Neural cell (in vitro differentiated cells): ENCODE measurements around the gene LMF2. TPM values are rescaled to one million over a fixed set of nuclear protein-coding genes. Genes with fewer than 3 reads are reported as not detected.

Experiments
- H2AFZ ChIP-seq: fragments of 200-600, 300-800 bp; sonication (generic), shearing (Covaris generic); 2 replicates; pipeline ENCODE4 v1.6.0; 2014; ENCODE audit warnings: low read depth, mild to moderate bottlenecking, antibody characterized with exemption, low read length, moderate library complexity
- H3F3A ChIP-seq: fragments of 200-600 bp; shearing (Covaris generic); 2 replicates; pipeline ENCODE4 v1.6.1; 2016; ENCODE audit warnings: mild to moderate bottlenecking, moderate library complexity, mixed read lengths, antibody characterized with exemption, low read length; ENCODE audit not compliant: insufficient read depth, poor library complexity, severe bottlenecking
- H3K27ac ChIP-seq: fragments of 200-600, 300-800 bp; sonication (generic), shearing (Covaris generic); 2 replicates; pipeline ENCODE4 v1.5.1; 2014; ENCODE audit warnings: mild to moderate bottlenecking, low read length, moderate library complexity
- H3K27me3 ChIP-seq: fragments of 300-800, 200-600 bp; sonication (generic), shearing (Covaris generic); 2 replicates; pipeline ENCODE4 v1.6.0; 2014; ENCODE audit warnings: mild to moderate bottlenecking, low read depth, low read length, moderate library complexity; ENCODE audit not compliant: insufficient read depth
- H3K36me3 ChIP-seq: fragments of 300-800, 200-600 bp; sonication (generic), shearing (Covaris generic); 2 replicates; pipeline ENCODE4 v1.5.1; 2014; ENCODE audit warnings: mild to moderate bottlenecking, antibody characterized with exemption, low read length, moderate library complexity; ENCODE audit not compliant: insufficient read depth
- H3K4me2 ChIP-seq: fragments of 300-800, 200-600 bp; sonication (generic), shearing (Covaris generic); 2 replicates; pipeline ENCODE4 v1.6.0; 2014; ENCODE audit warnings: mild to moderate bottlenecking, low read length
- H3K4me3 ChIP-seq: fragments of 300-800, 200-600 bp; sonication (generic), shearing (Covaris generic); 2 replicates; pipeline ENCODE4 v1.5.1; 2014; ENCODE audit warnings: mild to moderate bottlenecking, low read length, moderate library complexity
- H3K79me2 ChIP-seq: fragments of 200-600 bp; shearing (Covaris generic); replicated peaks from 2 replicates; pipeline ENCODE4 v1.6.0; 2014; ENCODE audit warnings: mild to moderate bottlenecking, low read length, moderate library complexity; ENCODE audit not compliant: insufficient read depth
- H3K9ac ChIP-seq: fragments of 300-800, 200-600 bp; sonication (generic), shearing (Covaris generic); 2 replicates; pipeline ENCODE4 v1.6.1; 2016; ENCODE audit warnings: mild to moderate bottlenecking, low read length, mixed read lengths
- H3K9me2 ChIP-seq: fragments of 200-600 bp; shearing (Covaris generic); 2 replicates; pipeline ENCODE4 v1.6.1; 2016; ENCODE audit warnings: mild to moderate bottlenecking, low read length, mixed read lengths; ENCODE audit not compliant: insufficient read depth
- H3K9me3 ChIP-seq: fragments of 200-600, 300-800 bp; sonication (generic), shearing (Covaris generic); 2 replicates; pipeline ENCODE4 v1.6.1; 2016; ENCODE audit warnings: mild to moderate bottlenecking, mixed run types, low read length, moderate library complexity, mixed read lengths
- H4K20me1 ChIP-seq: fragments of 200-600 bp; shearing (Covaris generic); 2 replicates; pipeline ENCODE4 v1.6.1; 2016; ENCODE audit warnings: mild to moderate bottlenecking, mixed run types; ENCODE audit not compliant: insufficient read depth
- CTCF ChIP-seq: fragments of 450-650 bp; IDR thresholded peaks from 2 replicates; pipeline ENCODE4 v1.5.1; 2014; ENCODE audit warnings: antibody characterized with exemption, mild to moderate bottlenecking, moderate library complexity; ENCODE audit not compliant: poor library complexity, severe bottlenecking
- EP300 ChIP-seq: fragments of 450-650 bp; conservative IDR thresholded peaks from 2 replicates; pipeline ENCODE4 v1.6.1; 2014; ENCODE audit warnings: antibody characterized with exemption, mild to moderate bottlenecking, moderate library complexity; ENCODE audit not compliant: poor library complexity, severe bottlenecking
- EZH2 ChIP-seq: fragments of 200-600, 300-800 bp; shearing (Covaris generic), sonication (generic); IDR thresholded peaks from 2 replicates; pipeline ENCODE4 v1.6.1; 2014; ENCODE audit warnings: antibody characterized with exemption, low read length, borderline replicate concordance, mild to moderate bottlenecking; ENCODE audit not compliant: insufficient read depth, poor library complexity, severe bottlenecking
- MXI1 ChIP-seq: fragments of 450-650 bp; conservative IDR thresholded peaks from 2 replicates; pipeline ENCODE4 v1.6.1; 2014; ENCODE audit warnings: antibody characterized with exemption, mild to moderate bottlenecking; ENCODE audit not compliant: poor library complexity, severe bottlenecking
- POLR2AphosphoS5 ChIP-seq: IDR thresholded peaks from 2 replicates; pipeline ENCODE4 v1.6.1; 2012
- RAD21 ChIP-seq: fragments of 450-650 bp; conservative IDR thresholded peaks from 2 replicates; pipeline ENCODE4 v1.6.1; 2014; ENCODE audit warnings: antibody characterized with exemption, mild to moderate bottlenecking, moderate library complexity
- REST ChIP-seq: IDR thresholded peaks from 2 replicates; pipeline ENCODE4 v1.6.1; 2012; ENCODE audit warnings: borderline replicate concordance
- SMC3 ChIP-seq: fragments of 450-650 bp; conservative IDR thresholded peaks from 2 replicates; pipeline ENCODE4 v1.6.1; 2014; ENCODE audit warnings: antibody characterized with exemption, mild to moderate bottlenecking, moderate library complexity; ENCODE audit not compliant: poor library complexity
- TAF1 ChIP-seq: IDR thresholded peaks from 2 replicates; pipeline ENCODE4 v1.6.1; 2012; ENCODE audit warnings: low read depth
- polyA plus RNA-seq: library from polyadenylated mRNA; depleted of rRNA; stranded (reverse); fragments of >200 nt; gene quantifications from 2 replicates; pipeline ENCODE4 v1.2.3, GENCODE V29; 2014

The LMF2 gene
- polyA plus RNA-seq, 1 donor from 2014 or later, result 76.5 TPM

DNA sequence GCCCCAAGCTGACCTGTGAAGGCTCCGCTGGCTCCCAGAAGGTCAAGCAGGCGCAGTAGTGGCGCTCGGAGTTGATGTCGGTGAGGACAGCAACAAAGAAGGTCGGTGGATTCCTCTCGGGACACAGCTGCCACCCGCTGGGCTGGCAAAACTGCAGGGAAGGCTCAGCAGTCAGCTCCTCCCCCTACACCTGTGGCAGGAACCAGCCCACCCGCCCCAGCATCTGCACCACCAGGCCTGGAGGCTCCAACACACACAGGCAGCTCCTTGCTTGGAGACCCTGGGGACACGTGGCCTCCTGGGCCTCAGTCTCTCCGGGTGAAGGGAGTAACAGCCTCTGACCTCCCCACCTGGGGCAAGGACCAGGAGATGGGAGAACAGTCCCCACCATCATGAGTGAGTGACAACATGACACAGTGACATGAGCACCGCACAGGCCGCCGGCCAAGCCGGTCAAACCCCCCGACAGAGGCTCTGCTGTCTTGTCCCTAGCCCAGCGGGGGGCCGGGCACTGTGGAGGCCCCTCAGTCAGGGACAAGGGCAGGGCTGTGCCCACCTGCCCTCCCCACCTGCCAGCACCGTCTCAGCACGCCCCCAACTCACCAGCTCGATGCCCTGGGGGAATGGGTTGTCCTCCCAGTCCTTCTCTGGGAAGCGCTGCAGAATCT is 39.6 kb downstream of the LMF2 start:
- H3K9me2 ChIP-seq, result no peaks in the 10 kb centered on the region
- H3K79me2 ChIP-seq, result peaks cover 25% of the 10 kb centered on the region
- peaks cover 39% of the 10 kb centered on the region for H4K20me1 ChIP-seq
- H3K9me3 ChIP-seq, result no peaks in the 10 kb centered on the region
- H3K9ac ChIP-seq, result no peak overlapping the region
- H3F3A ChIP-seq, result no peaks in the 10 kb centered on the region
- H3K27me3 ChIP-seq, result no peaks in the 10 kb centered on the region
- TF ChIP-seq MXI1, result no peak
- TF ChIP-seq POLR2AphosphoS5, result no peak
- no peak overlapping the region for H3K27ac ChIP-seq
- no peak overlapping the region for H2AFZ ChIP-seq
- H3K4me2 ChIP-seq, result no peak overlapping the region
- H3K4me3 ChIP-seq, result no peak overlapping the region
- H3K36me3 ChIP-seq, result no peaks in the 10 kb centered on the region

GRCh38 chr22:50467341-50467740 is 40.2 kb downstream of the LMF2 start:
- TF ChIP-seq EZH2, result no peak
- no peak for TF ChIP-seq RAD21
- TF ChIP-seq POLR2AphosphoS5, result no peak
- TF ChIP-seq CTCF, result no peak
- TF ChIP-seq SMC3, result no peak
- TF ChIP-seq TAF1, result no peak
- TF ChIP-seq MXI1, result no peak
- no peak for TF ChIP-seq REST
- TF ChIP-seq EP300, result no peak
- Histone ChIP-seq H3K9ac (no peak overlapping the region), H4K20me1 (peaks cover 35% of the 10 kb centered on the region), H3F3A (no peaks in the 10 kb centered on the region), H3K27me3 (no peaks in the 10 kb centered on the region), H3K36me3 (no peaks in the 10 kb centered on the region), H3K9me3 (no peaks in the 10 kb centered on the region), H3K4me3 (no peak overlapping the region), H3K9me2 (no peaks in the 10 kb centered on the region), H3K27ac (no peak overlapping the region), H3K79me2 (peaks cover 19% of the 10 kb centered on the region), H2AFZ (no peak overlapping the region), H3K4me2 (no peak overlapping the region)
